GM12801 (cell line): ENCODE data around the gene CD8A.

Experiments
- CTCF ChIP-seq: IDR thresholded peaks from one replicate; pipeline ENCODE4 v1.5.1; 2011; ENCODE audit warnings: control low read depth; ENCODE audit not compliant: insufficient read length; ENCODE audit errors: extremely low read depth

The CD8A gene

GRCh38 chr2:86790676-86791572 is at the start of gene CD8A:
CD8A (minus strand) TSS chr2:86790913; CDS start chr2:86790825, 88 bp downstream.
- no peak for TF ChIP-seq CTCF

- TF ChIP-seq CTCF: no peak
Measured at GRCh38 chr2:86833315-86833714, 42.6 kb upstream of the CD8A start.

- no peak for TF ChIP-seq CTCF
Measured at GRCh38 chr2:86832334-86833096, 41.8 kb upstream of the CD8A start.

GRCh38 chr2:86831537-86831936 is 40.8 kb upstream of the CD8A start:
- TF ChIP-seq CTCF: no peak

- no peak for TF ChIP-seq CTCF
Measured at GRCh38 chr2:86826951-86827350, 36.2 kb upstream of the CD8A start.

GRCh38 chr2:86825693-86826381 is 35.1 kb upstream of the CD8A start:
- TF ChIP-seq CTCF: no peak
